ENCODE measurements around the gene OR2AT4.
"Not testable (repeated sequence)": the region's sequence is repeated elsewhere in the genome, so short reads cannot be mapped to it uniquely, and the experiment has no call there.

Gene OR2AT4

GRCh38 chr11:75063741-75064314, 32.8 kb downstream of the OR2AT4 start:
- no peak for DNase-seq

DNA sequence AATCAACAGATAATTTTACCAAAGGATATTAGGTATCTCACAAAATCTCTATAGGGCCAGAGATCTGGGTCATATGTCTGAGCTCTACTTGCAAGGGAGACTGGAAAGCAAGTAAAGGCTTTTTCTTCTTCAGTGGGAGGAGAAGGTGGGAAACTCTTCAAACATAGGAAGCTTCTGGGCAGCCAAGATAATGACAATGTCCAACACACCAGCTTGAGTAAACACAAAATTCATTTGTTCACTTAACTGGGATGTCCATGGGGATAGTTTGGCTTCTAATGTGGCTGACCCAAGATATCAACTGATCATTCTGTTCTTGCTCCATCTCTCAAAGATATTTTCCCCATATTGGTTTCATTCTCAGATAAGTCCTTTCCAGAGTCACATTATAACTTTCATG, 37.4 kb downstream of the OR2AT4 start:
- no peak for DNase-seq

DNA sequence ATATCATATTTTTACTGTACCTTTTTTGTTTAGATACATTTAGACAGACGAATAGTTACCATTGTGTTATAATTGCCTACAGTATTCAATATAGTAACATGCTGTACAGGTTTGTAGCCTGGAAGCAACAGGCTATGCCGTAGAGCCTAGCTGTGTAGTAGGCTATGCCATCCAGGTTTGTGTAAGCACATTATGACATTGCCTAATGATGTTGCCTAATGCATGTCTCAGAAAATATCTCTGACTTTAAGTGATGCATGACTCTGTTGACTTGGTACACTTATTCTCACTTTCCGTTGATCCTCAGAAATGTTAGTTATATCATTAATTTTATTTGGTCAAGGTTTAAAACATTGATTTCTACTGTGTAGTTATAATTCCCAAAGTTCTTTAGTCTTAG, 39.9 kb downstream of the OR2AT4 start:
- no peak for DNase-seq

DNA sequence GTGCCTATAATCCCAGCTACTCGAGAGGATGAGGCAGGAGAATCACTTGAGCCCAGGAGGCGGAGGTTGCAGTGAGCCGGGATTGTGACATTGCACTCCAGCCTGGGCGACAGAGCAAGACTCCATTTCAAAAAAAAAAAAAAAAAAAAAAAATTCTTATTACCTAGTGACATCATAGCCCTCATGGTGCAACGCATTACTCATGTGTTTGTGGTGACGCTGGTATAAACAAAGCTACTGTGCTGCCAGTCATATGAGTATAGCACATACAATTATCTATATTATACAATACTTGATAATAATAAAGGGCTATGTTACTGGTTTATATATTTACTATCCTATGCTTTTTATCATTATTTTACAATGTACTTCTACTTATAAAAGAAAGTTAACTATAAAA, 41.2 kb downstream of the OR2AT4 start:
- no peak for DNase-seq

GRCh38 chr11:75052457-75052856, 44.2 kb downstream of the OR2AT4 start:
- no peak for DNase-seq

DNA sequence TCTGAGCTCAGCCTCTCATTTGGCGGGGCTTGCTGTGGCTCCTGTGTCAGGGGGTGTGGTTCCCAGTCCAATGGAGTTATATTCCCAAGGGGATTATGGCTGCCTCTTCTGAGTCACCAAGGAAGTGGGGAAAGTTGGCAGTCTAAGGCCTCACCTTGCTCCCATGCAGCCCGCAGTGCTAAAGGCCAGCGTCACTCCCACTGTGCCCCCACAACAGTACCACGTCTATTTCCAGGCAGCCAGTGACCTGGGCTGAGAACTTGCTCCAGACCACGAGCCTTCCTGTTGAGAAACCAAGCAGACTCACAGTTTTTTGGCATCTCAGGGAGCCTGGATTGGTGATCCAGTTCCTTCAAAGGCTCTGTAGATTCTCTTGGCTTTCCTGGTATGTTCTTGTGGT, 45.6 kb downstream of the OR2AT4 start:
- no peak for DNase-seq

- no peak for DNase-seq
Observed at GRCh38 chr11:75050516-75050915, 46.2 kb downstream of the OR2AT4 start.

- DNase-seq: not testable (repeated sequence)
Observed at GRCh38 chr11:75049501-75050266, 47.0 kb downstream of the OR2AT4 start.

DNA sequence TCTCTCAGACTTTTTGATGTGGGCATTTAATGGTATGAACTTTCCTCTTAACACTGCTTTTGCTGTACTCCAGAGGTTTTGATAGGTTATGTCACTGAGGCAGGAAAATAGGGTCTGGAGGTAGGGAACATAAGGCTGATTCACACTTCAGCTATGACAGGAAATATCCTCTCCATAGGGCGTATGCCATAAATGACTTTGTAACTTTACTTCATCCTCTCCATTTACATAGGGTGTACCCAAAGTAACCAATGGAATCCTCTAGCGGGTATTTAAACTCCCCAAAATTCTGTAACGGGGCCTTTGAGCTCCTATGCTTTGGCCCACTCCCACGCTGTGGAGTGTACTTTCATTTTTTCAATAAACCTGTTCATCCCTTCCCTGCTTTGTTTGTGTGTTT, 49.5 kb downstream of the OR2AT4 start:
- no peak for DNase-seq

DNA sequence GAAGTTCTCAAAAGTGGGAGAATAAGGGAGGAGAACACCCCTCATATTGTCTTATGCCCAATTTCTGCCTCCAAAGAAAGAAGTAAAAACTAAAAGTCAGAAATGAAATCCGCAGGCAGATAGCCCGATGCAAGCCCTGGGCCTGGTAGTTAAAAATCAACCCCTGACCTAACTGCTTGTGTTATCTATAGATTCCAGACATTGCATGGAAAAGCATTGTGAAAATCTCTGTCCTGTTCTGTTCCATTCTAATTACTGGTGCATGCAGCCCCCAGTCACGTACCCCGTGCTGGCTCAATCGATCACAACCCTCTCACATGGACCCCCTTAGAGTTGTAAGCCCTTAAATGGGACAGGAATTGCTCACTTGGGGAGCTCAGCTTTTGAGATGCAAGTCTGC, 50.0 kb downstream of the OR2AT4 start:
- not testable (repeated sequence) for DNase-seq

DNA sequence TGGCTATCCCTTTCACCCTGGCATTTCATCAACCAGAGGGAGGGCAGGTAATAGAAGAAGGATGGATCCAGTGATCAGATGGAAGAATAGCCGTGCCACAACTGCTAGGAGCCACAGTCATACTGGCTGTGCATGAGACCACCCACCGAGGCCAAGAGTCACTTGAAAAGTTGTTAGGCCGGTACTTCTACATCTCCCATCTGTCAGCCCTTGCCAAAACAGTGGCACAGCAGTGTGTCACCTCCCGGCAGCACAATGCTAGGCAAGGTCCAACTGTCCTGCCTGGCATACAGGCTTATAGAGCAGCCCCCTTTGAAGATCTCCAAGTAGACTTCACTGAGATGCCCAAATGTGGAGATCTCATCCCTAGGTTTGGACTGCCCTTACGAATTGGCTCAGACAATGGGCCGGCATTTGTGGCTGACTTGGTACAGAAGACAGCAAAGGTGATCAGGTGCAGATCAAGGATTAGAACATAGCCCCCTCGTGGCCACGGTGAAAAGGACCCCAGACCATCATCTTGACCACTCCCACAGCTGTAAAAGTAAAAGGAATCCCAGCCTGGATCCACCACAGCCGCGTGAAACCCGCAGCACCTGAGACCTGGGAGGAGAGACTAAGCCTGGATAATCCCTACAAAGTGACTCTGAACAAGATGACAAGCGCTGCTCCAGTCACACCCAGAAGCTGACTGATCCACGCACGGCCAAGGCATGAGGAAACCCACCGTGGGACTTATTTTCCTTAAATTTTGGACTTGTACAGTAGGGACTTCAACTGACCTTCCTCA, 52.1 kb downstream of the OR2AT4 start:
- DNase-seq: not testable (repeated sequence)

DNA sequence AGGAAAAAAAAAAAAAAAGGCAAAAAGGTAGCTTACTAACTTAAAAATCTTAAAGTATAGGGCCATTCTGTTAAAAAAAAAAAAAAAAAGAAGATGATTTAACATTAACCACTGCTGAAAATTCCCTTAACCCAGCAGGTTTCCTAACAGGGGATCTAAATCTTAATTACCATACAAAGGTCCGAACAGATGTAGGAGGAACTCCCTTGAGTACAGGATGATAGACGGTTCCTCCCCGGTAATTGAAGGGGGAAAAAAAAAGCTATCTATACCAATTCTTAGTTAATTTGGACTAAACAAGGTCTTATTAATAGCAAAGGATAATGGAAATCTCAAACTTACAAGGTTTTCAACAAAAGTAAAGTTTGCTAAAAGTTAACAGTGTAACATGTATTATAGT, 54.9 kb downstream of the OR2AT4 start:
- not testable (repeated sequence) for DNase-seq

GRCh38 chr11:75041263-75041662, 55.4 kb downstream of the OR2AT4 start:
- DNase-seq: no peak

DNA sequence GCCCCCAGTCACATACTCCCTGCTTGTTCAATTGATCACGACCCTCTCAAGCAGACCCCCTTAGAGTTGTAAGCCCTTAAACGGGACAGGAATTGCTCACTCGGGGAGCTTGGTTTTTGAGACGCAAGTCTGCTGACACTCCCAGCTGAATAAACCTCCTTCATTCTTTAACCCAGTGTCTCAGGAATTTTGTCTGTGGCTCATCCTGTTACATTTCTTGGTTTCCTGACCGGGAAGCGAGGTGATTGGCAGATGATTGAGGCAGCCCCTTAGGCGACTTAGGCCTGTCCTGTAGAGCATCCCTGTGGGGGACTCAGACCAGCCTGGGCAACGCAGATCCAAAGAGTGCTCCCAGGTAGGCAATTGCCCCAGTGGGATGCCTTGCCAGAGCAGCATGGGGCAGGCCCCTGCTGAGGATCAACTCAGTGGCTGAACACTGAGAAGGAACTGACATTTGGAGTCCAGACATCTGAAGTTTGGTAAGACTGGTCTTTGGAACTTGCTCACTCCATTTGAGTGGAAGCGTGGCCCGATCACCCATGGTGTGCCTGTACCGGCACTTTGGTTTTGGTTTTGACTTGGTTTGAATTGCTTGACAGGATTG, 56.4 kb downstream of the OR2AT4 start:
- DNase-seq: no peak

- no peak for DNase-seq
Observed at GRCh38 chr11:75035911-75036565, 60.6 kb downstream of the OR2AT4 start.

DNA sequence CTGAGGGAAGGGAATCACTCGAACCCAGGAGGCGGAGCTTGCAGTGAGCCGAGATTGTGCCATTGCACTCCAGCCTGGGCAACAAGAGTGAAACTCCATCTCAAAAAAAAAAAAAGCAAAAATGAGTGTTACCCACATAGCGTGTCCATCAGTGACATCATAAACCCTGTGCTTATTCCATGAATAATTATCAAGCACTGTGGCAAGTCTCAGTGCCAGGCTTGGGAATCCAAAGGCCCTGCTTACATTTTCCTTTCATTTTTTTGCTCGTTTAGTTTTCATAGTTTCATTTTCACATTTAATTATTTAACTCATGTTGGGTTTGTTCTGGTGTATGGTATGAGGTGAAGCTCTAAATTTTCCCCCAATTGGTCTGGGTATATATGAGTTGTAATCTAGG, 61.4 kb downstream of the OR2AT4 start:
- DNase-seq: no peak

GRCh38 chr11:75033916-75034315, 62.8 kb downstream of the OR2AT4 start:
- DNase-seq: no peak

GRCh38 chr11:75032550-75032935, 64.1 kb downstream of the OR2AT4 start:
- no peak for DNase-seq

DNA sequence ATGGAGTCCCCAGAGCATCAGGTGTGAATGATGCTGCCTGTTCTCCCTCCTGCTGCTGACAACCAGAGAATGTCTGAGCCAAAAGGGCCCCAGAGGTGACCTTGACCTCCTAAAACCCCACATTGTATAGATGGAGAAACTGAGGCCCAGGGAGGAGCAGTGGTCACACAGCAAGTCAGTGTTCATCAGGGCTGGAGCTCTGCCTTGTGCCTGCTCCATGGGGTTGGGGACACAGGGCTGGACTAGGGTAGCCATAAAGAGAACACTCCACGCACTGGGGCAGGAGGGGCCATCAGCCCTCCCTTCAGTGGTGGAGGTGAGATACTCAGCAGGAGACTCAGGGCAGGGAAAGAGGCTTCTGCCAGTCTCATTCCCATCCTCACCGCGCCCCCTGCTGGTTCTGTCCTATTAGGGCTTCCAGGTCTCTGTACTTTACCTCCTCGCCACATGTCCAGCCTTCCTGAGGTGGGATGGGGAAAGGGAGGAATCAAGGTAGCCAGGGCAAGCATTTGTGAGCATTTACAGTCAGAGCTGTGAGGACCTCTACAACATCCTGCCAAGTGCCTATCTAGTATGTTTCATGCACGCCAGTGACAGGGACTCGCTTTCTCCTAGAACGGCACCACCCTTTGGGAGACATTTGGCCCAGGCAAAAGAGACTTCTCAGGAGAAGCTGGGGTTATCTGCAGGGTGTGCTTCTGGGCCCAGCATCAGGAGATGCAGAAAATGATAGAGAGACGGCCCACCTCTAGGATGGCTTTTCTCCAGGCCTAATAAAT, 64.7 kb downstream of the OR2AT4 start:
- peak; percentile 72 for DNase-seq

Measured in femur (tissue), 1 donor.